A549 (cell line): ENCODE data around the gene GGT5.
"Not testable (repeated sequence)": the region's sequence is repeated elsewhere in the genome, so short reads cannot be mapped to it uniquely, and the experiment has no call there.

Experiments used
- BCL3 ChIP-seq: fragments of >200 bp; sonication (Bioruptor Twin); formaldehyde crosslinking; IDR thresholded peaks from 3 replicates; pipeline ENCODE4 v1.6.1; 2016
- BHLHE40 ChIP-seq: IDR thresholded peaks from 2 replicates; pipeline ENCODE4 v1.6.1; 2012; ENCODE audit warnings: low read depth, low read length, inconsistent platforms
- CEBPB ChIP-seq, 2 experiments: fragments of >200 bp in 1 of 2; sonication (Bioruptor Twin) in 1 of 2; formaldehyde crosslinking in 1 of 2; IDR thresholded peaks; 2 replicates each; pipeline ENCODE4 v1.6.1; 2012 to 2016
- CTCF ChIP-seq: fragments of >200 bp; sonication (Bioruptor Twin); formaldehyde crosslinking; IDR thresholded peaks from 3 replicates; pipeline ENCODE4 v1.5.1; 2016
- EHMT2 ChIP-seq: fragments of 200-600 bp; sonication (generic); IDR thresholded peaks from 2 replicates; pipeline ENCODE4 v1.6.1; 2016; ENCODE audit warnings: antibody characterized with exemption, low read depth, mild to moderate bottlenecking, moderate library complexity
- EP300 ChIP-seq, 2 experiments: fragments of >200 bp; sonication (Bioruptor Twin); formaldehyde crosslinking; IDR thresholded peaks; 2 replicates in 1 of 2; 3 replicates in 1 of 2; pipeline ENCODE4 v1.6.1; 2016 to 2017
- HDAC2 ChIP-seq: fragments of 200-600 bp; sonication (generic); IDR thresholded peaks from 2 replicates; pipeline ENCODE4 v1.6.1; 2016
- JUN ChIP-seq, 2 experiments: fragments of >200 bp; sonication (Bioruptor Twin); formaldehyde crosslinking; IDR thresholded peaks; 2 replicates in 1 of 2; 3 replicates in 1 of 2; pipeline ENCODE4 v1.6.1; 2016 to 2017
- KDM5A ChIP-seq: fragments of 200-600 bp; sonication (generic); IDR thresholded peaks from 2 replicates; pipeline ENCODE4 v1.6.1; 2016; ENCODE audit warnings: antibody characterized with exemption, mild to moderate bottlenecking
- MAX ChIP-seq: IDR thresholded peaks from 2 replicates; pipeline ENCODE4 v1.6.1; 2012
- PBX3 ChIP-seq: IDR thresholded peaks from 2 replicates; pipeline ENCODE4 v1.6.1; 2012
- RCOR1 ChIP-seq: fragments of 150-350 bp; IDR thresholded peaks from 2 replicates; pipeline ENCODE4 v1.6.1; 2014; ENCODE audit warnings: antibody characterized with exemption, low read length, low read depth
- REST ChIP-seq: fragments of 200-600 bp; sonication (generic); IDR thresholded peaks from 2 replicates; pipeline ENCODE4 v1.6.1; 2016; ENCODE audit warnings: antibody characterized with exemption, mild to moderate bottlenecking, moderate library complexity
- USF2 ChIP-seq: fragments of 450-650 bp; IDR thresholded peaks from 2 replicates; pipeline ENCODE4 v1.6.1; 2014; ENCODE audit warnings: antibody characterized with exemption

GRCh38 chr22:24203856-24204255 is 41.0 kb downstream of the GGT5 start:
- TF ChIP-seq EP300 (IDR thresholded peaks at IDR 0.05); CTCF; RCOR1; PBX3; USF2; MAX; JUN (IDR thresholded peaks at IDR 0.05); EHMT2; HDAC2; BCL3; CEBPB (IDR thresholded peaks at IDR 0.05); KDM5A; REST; BHLHE40: not testable (repeated sequence)
